ENCODE data around the gene PERP. TPM values are rescaled to one million over a fixed set of nuclear protein-coding genes. Genes with fewer than 3 reads are reported as not detected.

PERP gene
- total RNA-seq, 1 experiment from 2014 or later: 348 TPM

GRCh38 chr6:138073264-138073663 lies 34.0 kb downstream of the PERP start:
- POLR2A ChIA-PET: no interaction called here
- TF ChIP-seq TCF7L2 (IDR thresholded peaks at IDR 0.05; ENCODE audit: low read depth, low read length) (no peak), POLR2AphosphoS5 (IDR thresholded peaks at IDR 0.05; ENCODE audit: low read depth, low read length) (no peak), CTCF (IDR thresholded peaks at IDR 0.05) (no peak), REST (IDR thresholded peaks at IDR 0.05; ENCODE audit: insufficient read depth in 1 of 2, low read depth in 2 of 2, low read length in 1 of 2) (no peak), SIN3A (IDR thresholded peaks at IDR 0.05; ENCODE audit: borderline replicate concordance, insufficient read depth, low read depth, low read length) (no peak)
- H3K4me3 ChIP-seq (ENCODE audit: low read depth in 2 of 2, low read length in 2 of 2): no peak overlapping the region
- CTCF ChIA-PET: no interaction called here
- intact Hi-C loops (cut with micrococcal nuclease; ENCODE audit: unreplicated experiment): no loop called here
- H3K4me1 ChIP-seq (ENCODE audit: control insufficient read depth, insufficient read depth, low read length): no peaks in the 10 kb centered on the region
- no TSS peak for BruUV-seq (replicated peaks)
- no peaks in the 10 kb centered on the region for H3K27me3 ChIP-seq (ENCODE audit: control insufficient read depth, insufficient read depth, low read length)
- no peak for ATAC-seq
- no peaks in the 10 kb centered on the region for H3K36me3 ChIP-seq (ENCODE audit: control insufficient read depth, insufficient read depth, low read length)
- DNase-seq (ENCODE audit: low read depth, low spot score): no peak
- H3K9me3 ChIP-seq (ENCODE audit: control insufficient read depth, insufficient read depth, low read depth, low read length): no peaks in the 10 kb centered on the region; the same call in 1 of the 2 replicates
- H3K27ac ChIP-seq (ENCODE audit: low read length): no peak overlapping the region
- in situ Hi-C loops (cut with HindIII; ENCODE audit: low pct_unique_long_range_greater_than_20kb, low sequenced_read_pairs): no loop called here

GRCh38 chr6:138063726-138064125 lies 43.5 kb downstream of the PERP start:
- intact Hi-C loops (cut with micrococcal nuclease; ENCODE audit: unreplicated experiment) (no loop called here), in situ Hi-C loops (cut with HindIII; ENCODE audit: low pct_unique_long_range_greater_than_20kb, low sequenced_read_pairs) (no loop called here)
- Histone ChIP-seq H3K27ac (ENCODE audit: low read length) (no peak overlapping the region), H3K27me3 (ENCODE audit: control insufficient read depth, insufficient read depth, low read length) (no peaks in the 10 kb centered on the region), H3K36me3 (ENCODE audit: control insufficient read depth, insufficient read depth, low read length) (no peaks in the 10 kb centered on the region), H3K9me3 (ENCODE audit: control insufficient read depth, insufficient read depth, low read depth, low read length) (no peaks in the 10 kb centered on the region), H3K4me3 (ENCODE audit: low read depth in 2 of 2, low read length in 2 of 2) (no peak overlapping the region), H3K4me1 (ENCODE audit: control insufficient read depth, insufficient read depth, low read length) (no peaks in the 10 kb centered on the region)
- no peak for TF ChIP-seq SIN3A (IDR thresholded peaks at IDR 0.05; ENCODE audit: borderline replicate concordance, insufficient read depth, low read depth, low read length)
- TF ChIP-seq TCF7L2 (IDR thresholded peaks at IDR 0.05; ENCODE audit: low read depth, low read length): no peak
- TF ChIP-seq POLR2AphosphoS5 (IDR thresholded peaks at IDR 0.05; ENCODE audit: low read depth, low read length): no peak
- no peak for TF ChIP-seq CTCF (IDR thresholded peaks at IDR 0.05)
- TF ChIP-seq REST (IDR thresholded peaks at IDR 0.05; ENCODE audit: insufficient read depth in 1 of 2, low read depth in 2 of 2, low read length in 1 of 2): no peak
- ATAC-seq (no peak), DNase-seq (ENCODE audit: low read depth, low spot score) (no peak)
- BruUV-seq (replicated peaks): no TSS peak
- POLR2A ChIA-PET: no interaction called here
- CTCF ChIA-PET: no interaction called here
